AG08396 (cell line): Measurements from ENCODE around the gene UGT2B15.
"Not testable (repeated sequence)": the region's sequence is repeated elsewhere in the genome, so short reads cannot be mapped to it uniquely, and the experiment has no call there.

Experiments used
- DNase-seq: peaks from one replicate; pipeline ENCODE4 v3.0.0; 2012; ENCODE audit warnings: low spot score, mixed read lengths

UGT2B15 gene

DNA sequence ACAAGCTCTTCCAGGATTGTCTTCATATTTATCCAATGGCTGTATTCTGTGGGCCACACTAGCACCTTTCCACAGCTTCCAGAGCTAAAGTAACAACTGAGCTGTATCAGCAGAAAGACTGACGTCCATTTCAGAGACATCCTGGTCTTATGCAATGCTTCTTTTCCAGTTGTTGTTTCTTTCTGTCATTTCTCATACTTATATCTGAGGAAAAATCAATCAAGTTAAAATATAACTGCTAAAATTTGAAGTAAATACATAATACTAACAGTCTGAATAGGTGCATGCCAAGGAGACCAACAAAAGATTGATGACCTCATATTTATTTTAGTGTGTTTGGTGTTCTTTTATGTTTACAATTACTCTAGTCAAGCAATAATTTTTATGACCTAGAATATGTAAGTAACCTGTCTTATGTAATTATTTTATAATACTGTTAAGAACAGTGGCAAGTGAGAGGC, at the start of gene UGT2B15:
TSS of gene UGT2B15 (minus strand) at position 174 of the 461 bp plus-strand sequence. CDS start at position 140, 34 bp downstream.
- not testable (repeated sequence) for DNase-seq

DNA sequence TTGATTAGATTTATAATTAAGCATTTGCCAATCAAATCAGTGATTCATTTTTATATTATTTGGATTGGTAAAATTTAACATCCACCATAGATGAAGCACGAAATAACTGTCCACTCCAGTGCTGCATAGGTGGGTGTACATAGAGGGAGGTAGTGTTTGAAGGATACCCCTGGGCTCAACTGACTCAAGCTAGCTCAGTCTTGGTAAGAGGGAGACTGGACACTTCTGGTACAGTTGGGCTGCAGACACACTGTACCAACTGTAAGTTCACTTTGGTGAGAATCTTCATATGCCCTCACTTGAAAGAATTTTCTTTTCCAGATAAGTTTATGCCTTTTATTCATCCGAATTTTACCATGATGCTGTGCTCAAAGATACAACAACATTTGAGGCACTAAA, 48.6 kb upstream of the UGT2B15 start:
- no peak for DNase-seq

DNA sequence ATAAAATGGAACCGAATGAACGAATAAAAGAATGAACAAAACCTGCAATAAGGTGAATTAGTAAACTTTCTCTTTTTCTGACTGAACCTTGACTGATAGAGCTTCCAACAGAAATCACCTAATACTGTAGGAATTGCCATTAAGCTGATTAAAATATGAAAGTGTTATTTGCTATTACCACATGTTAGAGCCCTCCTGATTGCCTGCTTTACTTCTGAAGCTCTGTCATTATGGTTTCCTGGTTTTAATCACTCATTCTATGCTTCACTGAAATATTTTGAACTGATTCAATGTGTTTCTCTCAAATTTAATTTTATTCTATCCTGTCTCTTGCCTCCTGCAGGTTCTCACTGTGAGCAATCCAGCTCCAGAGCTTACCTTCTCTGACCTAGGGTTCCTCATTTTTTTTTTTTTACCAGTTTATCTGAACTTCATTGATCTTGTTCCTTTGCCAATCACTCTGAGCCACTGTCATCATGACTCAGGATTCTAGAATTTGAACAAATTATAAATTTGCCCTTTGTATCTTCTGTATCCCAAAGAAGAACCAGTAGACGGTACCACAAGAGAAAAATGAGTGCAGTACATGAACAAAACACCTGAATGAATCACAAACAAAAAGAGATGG, 48.1 kb upstream of the UGT2B15 start:
- no peak for DNase-seq

DNA sequence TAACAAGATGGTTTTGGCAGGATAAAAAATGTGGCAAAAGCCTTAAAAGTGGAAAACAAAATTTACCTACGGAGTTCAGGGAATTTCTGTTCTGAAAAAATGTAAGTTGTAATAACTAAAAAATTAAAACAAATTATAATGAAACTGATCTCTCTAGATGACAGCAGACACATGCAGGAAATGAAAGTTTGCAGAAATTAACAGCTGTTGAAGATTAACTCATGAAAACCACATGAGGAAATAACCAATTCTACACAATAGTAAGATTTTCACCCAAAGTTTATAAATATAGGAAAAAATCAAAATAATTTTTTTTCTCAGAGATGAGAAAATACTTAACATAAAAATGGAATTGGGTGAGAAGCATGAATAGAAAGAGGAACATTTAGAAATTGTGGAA, 47.5 kb upstream of the UGT2B15 start:
- no peak for DNase-seq

DNA sequence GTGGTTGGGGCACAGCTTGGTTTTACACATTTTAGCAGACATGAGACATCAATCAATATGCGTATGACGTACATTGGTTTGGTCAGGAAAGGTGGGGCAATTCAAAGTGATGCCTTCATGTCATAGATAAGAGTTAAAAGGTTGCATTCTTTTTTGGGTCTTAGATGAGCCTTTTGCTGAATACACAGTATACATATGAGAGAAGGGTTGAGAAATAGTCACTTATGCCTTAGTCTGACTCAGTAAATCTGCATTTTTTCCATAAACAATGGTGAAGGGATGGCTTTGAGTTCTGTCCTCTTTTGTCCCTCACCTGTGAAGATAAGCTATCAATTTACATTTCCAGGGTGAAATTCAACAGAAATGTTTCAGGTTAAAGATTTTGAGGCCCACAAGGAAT, 43.9 kb upstream of the UGT2B15 start:
- no peak for DNase-seq

DNA sequence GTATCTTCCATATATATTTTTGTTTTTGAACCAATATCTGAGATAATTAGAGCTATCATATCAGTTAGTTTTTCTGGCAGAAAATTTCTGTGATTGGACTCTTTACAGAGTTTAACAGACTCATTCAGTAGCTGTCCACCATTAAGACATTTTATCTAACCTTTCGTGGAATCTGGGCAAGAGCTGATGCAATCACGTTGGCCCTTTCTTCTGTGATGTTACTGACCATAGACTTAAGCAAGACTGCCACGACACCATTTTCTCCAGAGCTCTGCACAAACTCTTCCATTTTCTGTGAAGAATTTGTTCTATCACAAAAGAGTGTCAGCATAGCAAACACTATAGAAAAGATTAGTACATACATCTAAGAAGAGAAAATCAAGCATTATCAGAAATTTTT, 41.8 kb upstream of the UGT2B15 start:
- no peak for DNase-seq

DNA sequence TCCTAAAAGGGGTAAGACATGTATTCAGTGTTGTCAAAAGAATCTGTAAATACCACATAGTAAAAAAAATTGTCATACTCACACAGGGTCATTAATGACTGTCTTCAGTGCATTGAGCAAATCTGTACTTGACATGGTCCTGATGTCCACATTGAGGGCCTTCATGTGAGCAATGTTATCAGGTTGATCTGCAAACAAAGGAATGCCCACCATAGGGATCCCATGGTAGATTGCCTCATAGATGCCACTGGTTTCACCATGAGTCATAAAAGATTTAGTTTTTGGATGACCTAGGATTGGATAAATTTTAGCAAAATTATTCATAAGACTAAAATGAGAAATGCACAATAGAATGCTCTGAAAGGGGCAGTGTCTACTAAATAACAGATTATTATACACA, 38.1 kb upstream of the UGT2B15 start:
- DNase-seq = no peak

DNA sequence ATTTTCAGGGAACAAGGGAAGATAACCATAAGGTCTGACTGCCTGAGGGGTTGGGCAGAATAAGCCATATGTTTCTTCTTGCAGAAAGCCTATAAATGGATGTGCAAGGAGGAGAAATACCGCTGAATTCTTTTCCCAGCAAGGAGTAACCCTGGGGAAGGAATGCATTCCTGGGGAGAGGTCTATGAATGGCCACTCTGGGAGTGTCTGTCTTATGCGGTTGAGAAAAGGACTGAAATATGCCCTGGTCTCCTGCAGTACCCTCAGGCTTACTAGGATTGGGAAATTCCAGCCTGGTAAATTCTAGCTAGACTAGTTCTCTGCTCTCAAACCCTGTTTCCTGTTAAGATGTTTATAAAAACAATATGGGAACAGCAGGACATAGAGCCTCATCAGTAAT, 32.7 kb upstream of the UGT2B15 start:
- not testable (repeated sequence) for DNase-seq

DNA sequence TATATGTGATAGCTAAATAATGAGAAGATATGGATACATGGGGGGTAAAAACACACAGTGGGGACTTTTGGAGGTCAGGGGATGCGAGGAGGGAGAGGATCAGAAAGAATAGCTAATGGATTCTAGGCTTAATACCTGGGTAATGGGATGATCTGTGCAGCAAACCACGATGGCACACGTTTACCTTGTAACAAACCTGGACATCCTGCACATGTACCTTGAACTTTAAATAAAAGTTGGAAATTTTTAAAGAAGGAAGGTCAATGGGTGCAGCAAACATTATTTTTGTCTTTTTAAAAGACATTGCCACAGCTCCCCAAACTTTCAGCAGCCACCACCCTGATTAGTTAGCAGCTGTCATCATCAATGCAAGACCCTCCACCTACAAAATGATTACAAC, 29.7 kb upstream of the UGT2B15 start:
- DNase-seq = no peak

DNA sequence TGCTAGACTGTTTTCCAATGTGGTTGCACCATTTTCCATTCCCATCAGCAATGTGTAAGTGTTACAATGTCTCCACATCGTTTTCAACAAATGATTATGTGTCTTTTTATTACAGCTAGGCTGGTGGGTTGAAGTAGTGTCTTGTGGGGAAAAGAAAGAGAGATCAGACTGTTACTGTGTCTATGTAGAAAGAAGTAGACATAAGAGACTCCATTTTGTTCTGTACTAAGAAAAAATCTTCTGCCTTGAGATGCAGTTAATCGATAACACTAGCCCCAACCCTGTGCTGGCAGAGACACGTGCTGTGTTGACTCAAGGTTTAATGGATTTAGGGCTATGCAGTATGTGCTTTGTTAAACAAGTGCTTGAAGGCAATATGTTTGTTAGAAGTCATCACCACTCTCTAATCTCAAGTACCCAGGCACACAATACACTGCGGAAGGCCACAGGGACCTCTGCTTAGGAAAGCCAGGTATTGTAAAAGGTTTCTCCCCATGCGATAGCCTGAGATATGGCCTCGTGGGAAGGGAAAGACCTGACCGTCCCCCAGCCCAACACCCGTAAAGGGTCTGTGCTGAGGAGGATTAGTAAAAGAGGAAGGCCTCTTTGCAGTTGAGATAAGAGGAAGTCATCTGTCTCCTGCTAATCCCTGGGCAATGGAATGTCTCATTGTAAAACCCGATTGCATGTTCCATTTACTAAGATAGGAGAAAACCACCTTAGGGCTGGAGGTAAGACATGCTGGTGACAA, 23.0 kb upstream of the UGT2B15 start:
- DNase-seq = no peak

DNA sequence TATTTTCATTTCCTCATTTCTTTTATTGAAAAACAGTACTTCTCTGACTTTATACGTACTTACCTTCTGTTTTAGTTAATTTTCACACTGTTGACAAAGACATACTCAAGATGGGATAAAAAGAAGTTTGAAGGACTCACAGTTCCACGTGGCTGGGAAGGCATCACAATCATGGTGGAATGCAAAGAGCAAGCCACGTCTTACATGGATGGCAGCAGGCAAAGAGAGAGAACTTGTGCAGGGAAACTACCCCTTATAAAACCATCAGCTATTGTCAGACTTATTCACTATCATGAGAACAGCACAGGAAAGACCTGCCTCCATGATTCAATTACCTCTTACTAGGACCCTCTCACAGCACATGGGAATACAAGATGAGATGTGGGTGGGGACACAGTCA, 20.7 kb upstream of the UGT2B15 start:
- no peak for DNase-seq

DNA sequence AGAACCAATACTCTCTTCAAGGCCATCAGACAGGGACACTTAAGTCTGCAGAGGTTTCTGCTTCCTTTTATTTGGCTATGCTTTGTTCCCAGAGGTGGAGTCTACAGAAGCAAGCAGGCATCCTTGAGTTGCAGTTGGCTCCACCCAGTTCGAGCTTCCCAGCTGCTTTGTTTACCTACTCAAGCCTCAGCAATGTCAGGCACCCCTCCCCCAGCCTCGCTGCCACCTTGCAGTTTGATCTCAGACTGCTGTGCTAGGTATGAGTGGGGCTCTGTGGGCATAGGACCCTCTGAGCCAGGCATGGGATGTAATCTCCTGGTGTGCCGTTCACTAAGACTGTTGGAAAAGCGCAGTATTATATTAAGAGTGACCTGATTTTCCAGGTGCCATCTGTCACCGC, 12.6 kb upstream of the UGT2B15 start:
- no peak for DNase-seq

DNA sequence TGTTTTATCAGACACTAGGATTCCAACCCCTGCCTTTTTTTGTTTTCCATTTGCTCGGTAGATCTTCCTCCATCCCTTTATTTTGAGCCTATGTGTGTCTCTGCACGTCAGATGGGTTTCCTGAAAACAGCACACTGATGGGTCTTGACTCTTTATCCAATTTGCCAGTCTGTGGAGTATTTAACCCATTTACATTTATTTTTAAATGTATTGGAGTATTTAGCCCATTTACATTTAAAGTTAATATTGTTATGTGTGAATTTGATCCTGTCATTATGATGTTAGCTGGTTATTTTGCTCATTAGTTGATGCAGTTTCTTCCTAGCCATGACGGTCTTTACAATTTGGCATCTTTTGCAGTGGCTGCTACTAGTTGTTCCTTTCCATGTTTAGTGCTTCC, 10.8 kb upstream of the UGT2B15 start:
- not testable (repeated sequence) for DNase-seq

DNA sequence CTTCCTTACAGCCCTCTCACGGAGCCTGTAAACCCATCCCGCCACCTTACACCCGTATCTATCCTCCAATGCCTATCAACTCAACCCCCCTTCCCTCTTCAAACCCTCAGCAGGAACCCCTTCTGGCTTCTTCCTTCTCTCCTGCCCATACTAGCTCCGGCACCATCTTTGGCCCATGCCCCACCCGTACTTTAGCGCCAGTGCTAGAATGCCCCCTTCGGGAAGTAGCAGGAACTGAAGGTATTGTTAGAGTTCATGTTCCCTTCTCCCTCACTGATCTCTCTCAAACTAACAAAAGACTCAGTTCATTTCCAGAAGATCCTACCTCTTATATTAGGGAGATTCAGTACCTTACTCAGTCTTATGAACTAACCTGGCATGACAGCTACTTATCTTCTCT, 2.7 kb upstream of the UGT2B15 start:
- DNase-seq = no peak

DNA sequence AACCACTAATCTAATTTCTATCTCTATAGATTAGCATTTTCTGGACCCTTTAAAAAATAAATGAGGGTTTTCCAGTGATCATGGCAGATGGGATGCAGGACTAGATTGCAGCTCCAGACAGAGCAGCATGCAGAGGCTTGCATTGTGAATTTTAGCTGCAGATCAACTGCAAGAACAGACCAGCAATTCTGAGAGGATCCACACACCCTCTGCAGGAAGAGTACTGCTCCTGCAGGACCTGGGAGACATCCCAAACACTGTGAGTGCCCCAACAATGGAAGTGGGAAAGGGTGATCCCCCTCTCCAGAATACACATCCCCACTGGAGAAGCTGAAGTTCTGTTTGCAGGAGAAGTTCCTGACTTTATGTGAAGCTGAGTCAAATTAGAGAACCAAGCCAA, 765 bp upstream of the UGT2B15 start:
- DNase-seq = not testable (repeated sequence)

DNA sequence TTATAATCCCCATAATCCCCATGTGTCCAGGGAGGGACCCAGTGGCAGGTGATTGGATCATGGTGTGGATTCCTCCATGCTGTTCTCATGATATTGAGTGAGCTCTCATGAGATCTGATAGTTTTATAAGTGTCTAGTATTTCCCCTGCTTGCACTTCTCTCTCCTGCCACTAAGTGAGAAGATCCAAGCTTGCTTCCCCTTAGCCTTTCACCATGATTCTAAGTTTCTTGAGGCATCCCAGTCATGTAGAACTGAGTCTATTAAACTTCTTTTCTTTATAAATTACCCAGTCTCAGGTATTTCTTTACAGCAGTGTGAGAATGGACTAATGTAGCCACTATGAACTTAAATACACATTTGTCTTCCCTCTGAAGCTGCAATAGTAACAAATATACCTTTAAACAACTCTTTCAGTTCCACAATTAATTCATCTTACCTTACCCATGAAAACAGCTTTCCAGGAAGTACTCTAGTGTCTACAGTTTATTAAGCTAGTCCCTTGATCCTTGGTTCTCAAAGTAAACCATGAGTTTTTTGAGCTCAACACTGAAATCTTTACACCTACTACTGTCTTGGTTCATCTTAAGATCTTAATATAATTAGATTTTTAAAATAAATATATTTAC, 1.8 kb downstream of the UGT2B15 start:
- not testable (repeated sequence) for DNase-seq

DNA sequence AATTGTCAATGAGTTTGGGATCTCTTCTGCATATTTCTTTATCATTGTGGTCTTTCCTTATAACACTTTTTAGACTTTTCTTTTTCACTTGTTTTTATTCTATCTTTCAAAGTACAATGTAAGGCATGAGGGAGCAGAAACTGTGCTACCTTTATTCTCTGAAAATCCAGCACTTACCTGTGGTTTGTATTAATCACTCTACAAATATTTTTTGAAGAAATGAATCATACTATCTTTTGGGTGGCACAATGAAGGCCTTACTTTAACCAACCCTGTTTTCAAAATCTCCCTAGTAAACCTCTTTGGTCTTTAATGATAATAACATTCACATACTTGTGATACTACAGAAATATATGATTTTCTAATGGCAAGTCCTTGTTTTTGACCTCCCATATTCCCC, 2.9 kb downstream of the UGT2B15 start:
- DNase-seq = not testable (repeated sequence)

DNA sequence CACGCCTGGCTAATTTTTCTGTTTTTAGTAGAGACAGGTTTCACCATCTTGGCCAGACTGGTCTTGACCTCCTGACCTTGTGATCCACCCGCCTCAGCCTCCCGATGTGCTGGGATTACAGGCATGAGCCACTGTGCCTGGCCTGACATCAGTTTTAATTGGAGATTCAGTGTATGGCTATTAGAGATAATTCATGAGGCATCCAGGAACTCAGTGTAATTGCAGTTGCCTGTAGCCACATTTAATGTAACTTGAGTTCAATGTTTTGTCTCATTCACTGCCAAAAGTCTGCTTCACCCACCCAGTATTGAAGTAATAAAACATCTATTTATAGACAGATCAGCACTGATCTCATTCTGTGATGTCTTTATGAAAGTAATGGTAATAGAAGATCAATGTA, 5.7 kb downstream of the UGT2B15 start:
- not testable (repeated sequence) for DNase-seq

DNA sequence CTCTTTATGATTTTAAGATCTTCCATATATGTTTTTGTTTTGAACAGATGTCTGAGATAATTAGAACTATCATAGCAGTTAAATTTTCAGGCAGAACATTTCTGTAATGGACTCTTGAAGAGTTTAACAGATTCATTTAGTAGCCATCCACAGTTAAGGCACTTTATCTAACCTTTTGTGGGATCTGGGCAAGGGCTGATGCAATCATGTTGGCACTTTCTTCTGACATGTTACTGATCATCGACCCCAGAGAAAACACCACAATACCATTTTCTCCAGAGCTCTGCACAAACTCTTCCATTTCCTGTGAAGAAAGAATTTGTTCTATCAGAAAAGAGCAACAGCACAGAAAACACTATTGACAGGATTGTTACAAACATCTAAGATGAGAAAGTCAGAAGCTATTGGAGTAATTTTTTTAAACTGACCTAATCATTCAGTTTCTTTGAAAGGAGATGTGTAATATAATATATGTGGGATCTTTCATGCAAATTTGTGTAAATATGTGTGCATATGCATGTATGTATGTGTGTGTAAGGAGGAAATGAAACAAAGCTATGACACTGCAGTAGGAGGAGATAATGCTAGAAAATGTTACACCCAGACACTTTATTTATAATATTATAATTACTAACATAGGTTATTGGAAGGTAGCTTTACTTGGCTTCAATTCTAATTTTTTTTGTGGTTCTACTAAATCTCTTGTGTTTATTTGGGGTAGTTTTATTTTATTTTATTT, 7.4 kb downstream of the UGT2B15 start:
- DNase-seq = not testable (repeated sequence)

DNA sequence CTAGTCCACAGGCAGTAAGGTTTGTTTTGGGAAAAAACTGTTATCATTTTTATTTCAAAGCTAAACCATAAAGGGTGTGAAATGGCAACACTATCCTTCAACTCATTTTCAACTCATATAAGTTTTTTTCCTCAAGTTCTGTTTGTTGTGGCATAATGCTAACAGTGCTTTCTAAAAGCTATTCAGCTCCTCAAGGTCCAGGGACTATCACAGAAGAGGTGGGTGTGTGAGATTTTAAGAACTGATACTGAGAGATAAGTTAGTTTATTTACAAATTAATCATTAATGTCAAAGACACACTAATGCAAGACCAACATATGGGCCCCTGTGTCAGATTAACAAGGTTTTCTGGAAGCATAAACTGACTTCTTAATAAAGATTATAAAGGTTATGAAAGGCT, 11.8 kb downstream of the UGT2B15 start:
- no peak for DNase-seq

DNA sequence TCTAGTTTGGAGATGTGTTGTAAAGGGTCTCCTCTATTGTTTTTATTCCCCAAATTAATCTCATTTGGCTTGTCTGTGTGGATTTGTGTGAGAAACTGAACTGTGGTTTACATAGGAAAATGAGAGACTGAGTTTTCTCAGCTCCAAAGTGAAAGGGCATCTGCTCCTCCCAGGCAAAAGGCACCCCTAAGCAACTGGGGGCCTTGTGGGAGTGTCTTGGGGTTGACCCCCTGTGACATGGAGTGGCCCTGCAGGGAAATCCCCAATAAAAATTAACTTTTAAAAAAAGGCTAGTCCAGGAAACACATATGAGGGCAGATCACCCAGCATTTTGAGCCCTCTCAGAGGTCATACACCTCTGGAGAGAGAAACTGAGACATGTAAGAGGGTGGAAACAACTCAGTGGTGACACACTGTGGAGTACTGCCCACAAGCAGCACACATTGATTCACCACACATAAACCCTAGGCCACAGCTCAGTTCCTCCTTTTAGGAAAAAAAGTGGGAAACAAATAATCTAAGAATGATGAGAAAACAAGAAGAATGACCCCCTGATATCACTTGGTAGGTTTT, 13.3 kb downstream of the UGT2B15 start:
- not testable (repeated sequence) for DNase-seq

DNA sequence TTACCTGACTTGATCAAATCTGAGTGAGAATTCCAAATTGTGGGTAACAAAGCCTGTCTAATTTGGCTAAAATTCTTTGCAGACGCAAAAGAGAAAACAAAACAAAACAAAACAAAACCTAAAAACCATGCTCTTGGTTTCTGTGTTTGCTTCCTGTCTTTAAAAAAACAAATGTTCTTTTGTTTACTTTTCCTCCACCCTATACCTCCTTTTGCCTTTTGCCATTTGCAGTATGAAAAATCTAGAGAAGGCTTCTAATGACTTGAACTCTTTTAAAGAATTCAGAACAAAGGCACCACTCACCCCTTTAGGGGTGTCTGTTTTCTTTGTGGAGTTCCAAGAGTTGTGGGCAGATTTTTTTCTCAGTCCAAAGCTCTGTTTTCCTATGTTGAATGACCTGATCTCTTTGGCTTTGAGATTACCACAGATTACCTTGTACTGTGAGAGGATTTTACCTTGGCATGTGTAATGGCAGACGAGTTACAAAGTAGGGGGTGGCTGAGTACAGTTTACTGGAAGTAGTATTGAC, 13.9 kb downstream of the UGT2B15 start:
- DNase-seq = not testable (repeated sequence)
